HL-60/S4 (cell line): Measurements from ENCODE around the gene DPP7.

Experiments used
- in situ Hi-C: fragments of 300-500 bp; cut with MboI; formaldehyde crosslinking; loops from 2 replicates; pipeline ENCODE4 v1.14.3; 2022; ENCODE audit warnings: low sequenced_read_pairs

Gene DPP7

GRCh38 chr9:137095664-137096517 is 18.6 kb downstream of the DPP7 start:
- in situ Hi-C loops: no loop called here

- in situ Hi-C loops: no loop called here
Observed at GRCh38 chr9:137089232-137089947, 25.1 kb downstream of the DPP7 start.

GRCh38 chr9:137088121-137088520 is 26.4 kb downstream of the DPP7 start:
- in situ Hi-C loops: no loop called here

GRCh38 chr9:137087409-137087925 is 27.1 kb downstream of the DPP7 start:
- in situ Hi-C loops: no loop called here

GRCh38 chr9:137086531-137087408 is 27.8 kb downstream of the DPP7 start, which contains the start of gene MAN1B1:
Gene MAN1B1, plus strand, starts transcription at chr9:137086985. Its CDS starts 15 bp downstream, at chr9:137087000.
- in situ Hi-C loops: no loop called here

- in situ Hi-C loops: no loop called here
Observed at GRCh38 chr9:137085920-137086530, 28.5 kb downstream of the DPP7 start.

- in situ Hi-C loops: no loop called here
Observed at GRCh38 chr9:137084526-137084925, 30.0 kb downstream of the DPP7 start.

GRCh38 chr9:137083394-137084004 is 31.0 kb downstream of the DPP7 start:
- in situ Hi-C loops: no loop called here

GRCh38 chr9:137082925-137083290 is 31.6 kb downstream of the DPP7 start:
- in situ Hi-C loops: no loop called here

GRCh38 chr9:137082222-137082924 is 32.2 kb downstream of the DPP7 start:
- in situ Hi-C loops: no loop called here

GRCh38 chr9:137080260-137081122 is 34.0 kb downstream of the DPP7 start:
- in situ Hi-C loops: no loop called here

GRCh38 chr9:137079401-137079787 is 35.1 kb downstream of the DPP7 start:
- in situ Hi-C loops: no loop called here

GRCh38 chr9:137078701-137079400 is 35.7 kb downstream of the DPP7 start:
- in situ Hi-C loops: no loop called here

GRCh38 chr9:137077758-137078693 is 36.5 kb downstream of the DPP7 start:
- in situ Hi-C loops: no loop called here

GRCh38 chr9:137077010-137077747 is 37.4 kb downstream of the DPP7 start, which contains the start of gene UAP1L1:
Gene UAP1L1, plus strand, starts transcription at chr9:137077517. Its CDS starts 16 bp downstream, at chr9:137077533.
- in situ Hi-C loops: no loop called here

- in situ Hi-C loops: no loop called here
Observed at GRCh38 chr9:137076636-137077009, 37.9 kb downstream of the DPP7 start.
